Measurements from ENCODE around the gene EXTL2.
"Not testable (repeated sequence)": the region's sequence is repeated elsewhere in the genome, so short reads cannot be mapped to it uniquely, and the experiment has no call there.

The EXTL2 gene

DNA sequence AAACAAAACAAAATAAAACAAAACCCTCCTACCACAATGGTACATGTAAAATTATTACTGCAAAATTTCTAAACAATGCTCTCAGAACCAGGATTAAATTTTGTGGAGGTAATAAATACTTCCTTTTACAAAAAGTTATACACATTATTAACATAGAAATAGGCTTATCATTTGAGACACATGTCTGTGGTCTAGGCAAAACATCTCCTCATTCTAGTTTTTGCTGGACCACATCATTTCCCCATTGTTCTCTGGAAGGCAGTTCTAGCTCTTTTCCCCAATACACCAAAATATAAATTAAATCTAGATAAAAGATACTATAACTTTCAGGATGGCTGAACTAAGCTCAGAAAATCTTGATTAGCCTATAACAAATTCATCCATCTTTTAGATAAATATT lies 18.4 kb downstream of the EXTL2 start:
- H3K9me3 ChIP-seq (ENCODE audit: control insufficient read depth, low read length) = peaks cover 2% of the 10 kb centered on the region
- DNase-seq (ENCODE audit: low read depth) = no peak
- H3K36me3 ChIP-seq (ENCODE audit: control insufficient read depth, insufficient read depth, low read length, severe bottlenecking) = no peaks in the 10 kb centered on the region
- no peaks in the 10 kb centered on the region for H3K27me3 ChIP-seq (replicated peaks; ENCODE audit: control insufficient read depth, insufficient read depth, low read length)
- no peak overlapping the region for H3K4me3 ChIP-seq (ENCODE audit: low read length)
- H3K9ac ChIP-seq (ENCODE audit: low read length) = no peak overlapping the region
- no peaks in the 10 kb centered on the region for H3K4me1 ChIP-seq (ENCODE audit: control insufficient read depth, insufficient read depth, low read length)

GRCh38 chr1:100875228-100875627 lies 19.4 kb downstream of the EXTL2 start:
- H3K36me3 ChIP-seq (ENCODE audit: control insufficient read depth, insufficient read depth, low read length, severe bottlenecking) = no peaks in the 10 kb centered on the region
- H3K4me3 ChIP-seq (ENCODE audit: low read length) = no peak overlapping the region
- no peak overlapping the region for H3K9ac ChIP-seq (ENCODE audit: low read length)
- H3K9me3 ChIP-seq (ENCODE audit: control insufficient read depth, low read length) = peaks cover 2% of the 10 kb centered on the region
- no peaks in the 10 kb centered on the region for H3K4me1 ChIP-seq (ENCODE audit: control insufficient read depth, insufficient read depth, low read length)
- H3K27me3 ChIP-seq (replicated peaks; ENCODE audit: control insufficient read depth, insufficient read depth, low read length) = no peaks in the 10 kb centered on the region
- DNase-seq (ENCODE audit: low read depth) = no peak

DNA sequence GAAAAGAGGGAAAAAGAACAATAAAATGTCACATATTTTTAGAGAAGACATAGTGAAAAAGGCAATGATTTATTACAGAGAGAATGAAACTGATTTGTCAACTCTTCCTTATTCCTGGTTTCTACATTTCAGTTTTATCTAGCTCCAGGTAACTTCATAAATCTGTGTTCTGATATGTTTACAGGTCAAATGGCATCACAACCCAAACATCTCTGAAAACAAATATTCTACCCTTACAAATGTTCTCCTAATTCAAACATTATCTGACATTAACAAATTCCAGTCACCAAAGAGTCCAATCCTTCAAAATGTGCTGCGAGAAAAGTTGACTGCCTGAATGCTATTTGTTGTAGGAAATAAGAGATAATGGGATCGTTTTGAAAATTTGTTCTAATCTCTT lies 20.2 kb downstream of the EXTL2 start:
- H3K27me3 ChIP-seq (replicated peaks; ENCODE audit: control insufficient read depth, insufficient read depth, low read length) = no peaks in the 10 kb centered on the region
- H3K4me3 ChIP-seq (ENCODE audit: low read length) = no peak overlapping the region
- H3K9ac ChIP-seq (ENCODE audit: low read length) = no peak overlapping the region
- H3K9me3 ChIP-seq (ENCODE audit: control insufficient read depth, low read length) = peaks cover 2% of the 10 kb centered on the region
- H3K4me1 ChIP-seq (ENCODE audit: control insufficient read depth, insufficient read depth, low read length) = no peaks in the 10 kb centered on the region
- H3K36me3 ChIP-seq (ENCODE audit: control insufficient read depth, insufficient read depth, low read length, severe bottlenecking) = no peaks in the 10 kb centered on the region
- no peak for DNase-seq (ENCODE audit: low read depth)

DNA sequence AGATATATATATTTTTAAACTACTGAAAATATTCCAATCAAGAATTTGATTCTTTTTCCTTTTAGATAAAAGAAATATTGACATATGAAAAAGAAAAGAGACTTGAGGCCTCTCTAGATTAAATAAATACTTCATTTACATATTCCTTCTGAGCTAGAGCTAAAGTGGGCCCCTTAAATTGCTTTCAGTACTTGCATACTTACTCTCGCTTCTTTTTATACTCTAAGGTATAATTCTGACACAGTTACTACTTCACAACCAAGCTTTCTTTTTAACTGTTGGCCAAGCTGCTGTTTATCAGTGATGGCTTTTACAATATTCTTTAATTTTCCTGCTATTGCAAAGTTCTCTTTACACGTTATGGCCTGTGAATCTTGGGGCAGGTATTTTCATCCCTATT lies 24.6 kb downstream of the EXTL2 start:
- H3K27me3 ChIP-seq (replicated peaks; ENCODE audit: control insufficient read depth, insufficient read depth, low read length) = no peaks in the 10 kb centered on the region
- H3K36me3 ChIP-seq (ENCODE audit: control insufficient read depth, insufficient read depth, low read length, severe bottlenecking) = no peaks in the 10 kb centered on the region
- no peak for DNase-seq (ENCODE audit: low read depth)
- H3K9ac ChIP-seq (ENCODE audit: low read length) = no peak overlapping the region
- no peaks in the 10 kb centered on the region for H3K9me3 ChIP-seq (ENCODE audit: control insufficient read depth, low read length)
- no peak overlapping the region for H3K4me3 ChIP-seq (ENCODE audit: low read length)
- peaks cover 12% of the 10 kb centered on the region for H3K4me1 ChIP-seq (ENCODE audit: control insufficient read depth, insufficient read depth, low read length)

- no peaks in the 10 kb centered on the region for H3K9me3 ChIP-seq (ENCODE audit: control insufficient read depth, low read length)
- H3K9ac ChIP-seq (ENCODE audit: low read length) = peak overlapping the region; percentile 51
- DNase-seq (ENCODE audit: low read depth) = peak; percentile 77
- no peaks in the 10 kb centered on the region for H3K36me3 ChIP-seq (ENCODE audit: control insufficient read depth, insufficient read depth, low read length, severe bottlenecking)
- H3K27me3 ChIP-seq (replicated peaks; ENCODE audit: control insufficient read depth, insufficient read depth, low read length) = no peaks in the 10 kb centered on the region
- peaks cover 12% of the 10 kb centered on the region for H3K4me1 ChIP-seq (ENCODE audit: control insufficient read depth, insufficient read depth, low read length)
- H3K4me3 ChIP-seq (ENCODE audit: low read length) = peak overlapping the region; percentile 19
Measured at GRCh38 chr1:100868364-100868995, 26.2 kb downstream of the EXTL2 start.

DNA sequence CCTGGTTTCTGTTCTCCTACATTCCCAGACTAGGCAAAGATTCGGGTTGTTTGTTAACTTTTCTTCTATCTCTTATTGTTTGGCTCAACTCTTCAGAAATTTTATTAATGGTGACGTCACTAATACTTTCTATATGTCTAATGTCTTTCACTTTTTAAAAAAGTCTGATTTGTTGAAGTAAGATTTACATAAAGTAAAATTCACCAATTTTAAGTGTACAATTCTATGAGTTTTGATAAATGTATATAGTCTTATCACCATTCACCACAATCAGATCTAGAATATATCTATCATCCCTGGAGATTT lies 27.8 kb downstream of the EXTL2 start:
- Histone ChIP-seq H3K4me1 (ENCODE audit: control insufficient read depth, insufficient read depth, low read length) (peaks cover 23% of the 10 kb centered on the region), H3K9ac (ENCODE audit: low read length) (peak overlapping the region; percentile 18), H3K27me3 (replicated peaks; ENCODE audit: control insufficient read depth, insufficient read depth, low read length) (no peaks in the 10 kb centered on the region), H3K36me3 (ENCODE audit: control insufficient read depth, insufficient read depth, low read length, severe bottlenecking) (no peaks in the 10 kb centered on the region), H3K4me3 (ENCODE audit: low read length) (no peak overlapping the region), H3K9me3 (ENCODE audit: control insufficient read depth, low read length) (no peaks in the 10 kb centered on the region)
- no peak for DNase-seq (ENCODE audit: low read depth)

- Histone ChIP-seq H3K27me3 (replicated peaks; ENCODE audit: control insufficient read depth, insufficient read depth, low read length) (no peaks in the 10 kb centered on the region), H3K4me1 (ENCODE audit: control insufficient read depth, insufficient read depth, low read length) (peaks cover 27% of the 10 kb centered on the region), H3K9me3 (ENCODE audit: control insufficient read depth, low read length) (no peaks in the 10 kb centered on the region), H3K9ac (ENCODE audit: low read length) (peak overlapping the region; percentile 18), H3K36me3 (ENCODE audit: control insufficient read depth, insufficient read depth, low read length, severe bottlenecking) (no peaks in the 10 kb centered on the region), H3K4me3 (ENCODE audit: low read length) (peak overlapping the region; percentile 62)
- peak; percentile 78 for DNase-seq (ENCODE audit: low read depth)
Measured at GRCh38 chr1:100866041-100866900, 28.4 kb downstream of the EXTL2 start.

DNA sequence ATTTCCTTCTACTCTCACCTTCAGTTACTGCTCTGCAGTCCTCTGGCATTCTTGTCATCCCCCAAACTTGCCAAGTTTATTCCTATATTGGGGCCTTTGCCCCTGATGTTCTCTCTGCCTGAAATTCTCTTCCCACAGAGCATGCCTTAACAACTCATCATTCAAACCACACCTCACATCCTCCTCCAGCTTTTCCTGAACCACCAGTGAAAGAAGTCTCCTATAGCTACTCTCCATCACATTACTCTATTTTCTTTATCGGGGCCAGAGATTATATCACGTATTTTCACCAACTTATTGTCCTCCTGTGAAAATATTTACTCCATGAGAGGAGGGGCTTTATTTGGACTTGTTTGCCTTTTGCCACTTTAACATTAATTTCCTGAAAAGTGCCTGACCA lies 32.1 kb downstream of the EXTL2 start:
- peak; percentile 52 for DNase-seq (ENCODE audit: low read depth)
- Histone ChIP-seq H3K4me3 (ENCODE audit: low read length) (no peak overlapping the region), H3K9me3 (ENCODE audit: control insufficient read depth, low read length) (no peaks in the 10 kb centered on the region)

DNA sequence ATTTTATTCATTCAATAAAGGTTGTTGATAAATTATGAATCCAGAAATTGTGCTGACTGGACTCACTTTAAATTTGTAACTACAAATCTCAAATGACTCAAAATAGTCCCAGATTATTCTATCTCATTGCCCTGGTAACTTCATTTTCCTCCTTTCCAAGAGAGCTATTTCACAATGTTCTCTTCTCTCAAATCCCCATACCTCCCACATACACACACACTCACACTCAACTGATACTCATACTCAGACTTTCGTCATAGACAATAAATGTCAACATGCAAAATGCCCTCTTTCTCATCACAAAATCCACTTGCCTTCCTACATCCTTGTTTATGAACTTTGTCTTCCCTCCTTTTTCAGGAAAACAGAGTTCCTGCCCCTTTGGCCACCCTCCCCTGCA lies 33.3 kb downstream of the EXTL2 start:
- H3K36me3 ChIP-seq (ENCODE audit: control insufficient read depth, insufficient read depth, low read length, severe bottlenecking) = no peaks in the 10 kb centered on the region
- H3K27me3 ChIP-seq (replicated peaks; ENCODE audit: control insufficient read depth, insufficient read depth, low read length) = no peaks in the 10 kb centered on the region
- peak; percentile 65 for DNase-seq (ENCODE audit: low read depth)
- peaks cover 33% of the 10 kb centered on the region for H3K4me1 ChIP-seq (ENCODE audit: control insufficient read depth, insufficient read depth, low read length)
- H3K4me3 ChIP-seq (ENCODE audit: low read length) = no peak overlapping the region
- H3K9ac ChIP-seq (ENCODE audit: low read length) = no peak overlapping the region
- no peaks in the 10 kb centered on the region for H3K9me3 ChIP-seq (ENCODE audit: control insufficient read depth, low read length)

More for the DNA sequence above, 32.1 kb downstream of the EXTL2 start:
- Histone ChIP-seq H3K27me3 (replicated peaks; ENCODE audit: control insufficient read depth, insufficient read depth, low read length) (no peaks in the 10 kb centered on the region), H3K9ac (ENCODE audit: low read length) (no peak overlapping the region), H3K4me1 (ENCODE audit: control insufficient read depth, insufficient read depth, low read length) (peaks cover 33% of the 10 kb centered on the region), H3K36me3 (ENCODE audit: control insufficient read depth, insufficient read depth, low read length, severe bottlenecking) (no peaks in the 10 kb centered on the region)

- Histone ChIP-seq H3K4me3 (ENCODE audit: low read length) (no peak overlapping the region), H3K9me3 (ENCODE audit: control insufficient read depth, low read length) (peaks cover 2% of the 10 kb centered on the region), H3K27me3 (replicated peaks; ENCODE audit: control insufficient read depth, insufficient read depth, low read length) (no peaks in the 10 kb centered on the region), H3K9ac (ENCODE audit: low read length) (no peak overlapping the region), H3K36me3 (ENCODE audit: control insufficient read depth, insufficient read depth, low read length, severe bottlenecking) (no peaks in the 10 kb centered on the region), H3K4me1 (ENCODE audit: control insufficient read depth, insufficient read depth, low read length) (peaks cover 25% of the 10 kb centered on the region)
- peak; percentile 72 for DNase-seq (ENCODE audit: low read depth)
Measured at GRCh38 chr1:100860397-100860991, 34.1 kb downstream of the EXTL2 start.

DNA sequence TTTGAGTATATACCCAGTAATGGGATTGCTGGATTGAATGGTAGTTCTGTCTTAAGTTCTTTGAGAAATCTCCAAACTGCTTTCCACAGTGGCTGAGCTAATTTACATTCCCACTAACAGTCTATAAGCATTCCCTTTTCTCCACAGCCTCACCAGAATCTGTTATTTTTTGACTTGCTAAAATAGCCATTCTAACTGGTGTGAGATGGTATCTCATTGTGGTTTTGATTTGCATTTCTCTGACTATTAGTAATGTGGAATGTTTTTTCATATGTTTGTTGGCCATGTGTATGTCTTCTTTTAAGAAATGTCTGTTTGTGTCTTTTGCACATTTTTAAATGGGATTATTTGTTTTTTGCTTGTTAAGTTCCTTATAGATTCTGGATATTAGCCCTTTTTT lies 39.5 kb downstream of the EXTL2 start:
- peak; percentile 32 for DNase-seq (ENCODE audit: low read depth)
- H3K27me3 ChIP-seq (replicated peaks; ENCODE audit: control insufficient read depth, insufficient read depth, low read length); H3K4me3 ChIP-seq (ENCODE audit: low read length); H3K9ac ChIP-seq (ENCODE audit: low read length); H3K36me3 ChIP-seq (ENCODE audit: control insufficient read depth, insufficient read depth, low read length, severe bottlenecking); H3K4me1 ChIP-seq (ENCODE audit: control insufficient read depth, insufficient read depth, low read length); H3K9me3 ChIP-seq (ENCODE audit: control insufficient read depth, low read length): not testable (repeated sequence)
